GM18526 (cell line): ENCODE results near the gene IL34.

Experiments used
- POLR2A ChIP-seq: IDR thresholded peaks from 3 replicates; pipeline ENCODE4 v1.6.1; 2011; ENCODE audit not compliant: insufficient read length; ENCODE audit errors: extremely low read depth

Gene IL34

GRCh38 chr16:70687671-70688245 lies 41.4 kb downstream of the IL34 start:
- no peak for TF ChIP-seq POLR2A

- no peak for TF ChIP-seq POLR2A
Observed at GRCh38 chr16:70688246-70688742, 41.9 kb downstream of the IL34 start.

- no peak for TF ChIP-seq POLR2A
Observed at GRCh38 chr16:70689035-70689969, 42.9 kb downstream of the IL34 start.

GRCh38 chr16:70689970-70690891 lies 43.9 kb downstream of the IL34 start:
- TF ChIP-seq POLR2A, result no peak

GRCh38 chr16:70691223-70692129 lies 45.1 kb downstream of the IL34 start:
- no peak for TF ChIP-seq POLR2A

- TF ChIP-seq POLR2A, result no peak
Observed at GRCh38 chr16:70692130-70692872, 45.9 kb downstream of the IL34 start.

- TF ChIP-seq POLR2A, result no peak
Observed at GRCh38 chr16:70692873-70693671, 46.7 kb downstream of the IL34 start.

- no peak for TF ChIP-seq POLR2A
Observed at GRCh38 chr16:70694088-70694867, 47.9 kb downstream of the IL34 start.

GRCh38 chr16:70694868-70695218 lies 48.5 kb downstream of the IL34 start:
- no peak for TF ChIP-seq POLR2A

- TF ChIP-seq POLR2A, result no peak
Observed at GRCh38 chr16:70695331-70696070, 49.1 kb downstream of the IL34 start.

- no peak for TF ChIP-seq POLR2A
Observed at GRCh38 chr16:70696355-70696754, 50.0 kb downstream of the IL34 start.
